Activated CD8-positive, alpha-beta memory T cell treated with anti-CD3 and anti-CD28 coated beads for 48 hours (primary cell): Measurements from ENCODE around the gene HLF.
"Not testable (repeated sequence)": the region's sequence is repeated elsewhere in the genome, so short reads cannot be mapped to it uniquely, and the experiment has no call there.

ENCODE experiments used
- DNase-seq, 3 experiments: peaks; one replicate each; pipeline ENCODE4 v3.0.0-alpha.2; 2020; ENCODE audit warnings: low read depth in 2 of 3, low spot score in 2 of 3

Gene HLF

GRCh38 chr17:55327225-55328088, 62.7 kb downstream of the HLF start:
- no peak for DNase-seq

GRCh38 chr17:55328514-55328913, 63.8 kb downstream of the HLF start:
- not testable (repeated sequence) for DNase-seq

DNA sequence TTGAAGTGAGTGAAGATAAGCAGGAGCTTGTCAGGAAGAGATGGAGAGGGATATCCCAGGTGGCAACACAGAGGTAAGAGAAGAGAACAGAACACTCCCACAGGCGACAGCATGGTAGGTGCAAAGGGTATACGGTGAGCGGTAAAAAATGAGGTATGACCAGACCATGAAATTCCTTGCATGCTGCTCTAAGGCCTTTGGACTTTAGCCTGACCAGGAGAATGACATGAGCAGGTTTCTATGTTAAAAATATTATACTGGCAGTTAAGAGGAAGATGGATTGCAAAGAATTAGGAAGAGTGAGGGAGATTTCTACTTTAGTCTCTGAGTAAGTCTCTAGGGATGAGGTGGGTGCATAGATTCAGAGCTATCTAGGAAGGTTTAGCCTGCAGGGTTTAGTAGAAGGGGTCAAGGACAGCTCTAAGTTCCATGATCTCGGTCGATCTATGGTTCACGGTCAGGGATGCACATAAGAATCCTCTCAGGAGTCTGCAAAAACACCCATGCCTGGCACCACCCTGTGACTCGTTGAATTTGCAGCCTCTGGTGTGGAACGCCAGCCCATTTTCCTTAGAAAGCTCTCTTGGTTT, 65.7 kb downstream of the HLF start:
- DNase-seq = no peak

GRCh38 chr17:55332296-55333041, 67.7 kb downstream of the HLF start:
- DNase-seq = no peak

DNA sequence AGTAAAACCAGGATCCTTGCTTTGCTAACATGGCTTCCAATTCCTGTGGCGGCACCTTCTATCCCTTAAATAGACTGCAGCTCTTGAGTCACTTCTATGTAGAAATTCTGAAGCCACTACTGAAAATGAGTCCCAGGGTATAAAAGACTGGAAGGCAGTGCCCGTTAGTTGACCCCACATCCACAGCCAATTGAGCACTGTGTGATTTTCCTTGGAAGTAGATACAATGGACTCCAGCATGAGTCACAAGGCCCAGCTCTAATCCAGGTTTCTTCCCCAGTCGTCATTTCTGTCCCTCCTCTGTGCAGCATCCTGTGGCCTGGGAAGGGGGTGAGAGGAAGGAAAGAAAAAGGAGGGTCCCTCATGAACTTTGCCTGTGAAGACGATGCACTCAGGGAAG, 69.5 kb downstream of the HLF start:
- DNase-seq = no peak

DNA sequence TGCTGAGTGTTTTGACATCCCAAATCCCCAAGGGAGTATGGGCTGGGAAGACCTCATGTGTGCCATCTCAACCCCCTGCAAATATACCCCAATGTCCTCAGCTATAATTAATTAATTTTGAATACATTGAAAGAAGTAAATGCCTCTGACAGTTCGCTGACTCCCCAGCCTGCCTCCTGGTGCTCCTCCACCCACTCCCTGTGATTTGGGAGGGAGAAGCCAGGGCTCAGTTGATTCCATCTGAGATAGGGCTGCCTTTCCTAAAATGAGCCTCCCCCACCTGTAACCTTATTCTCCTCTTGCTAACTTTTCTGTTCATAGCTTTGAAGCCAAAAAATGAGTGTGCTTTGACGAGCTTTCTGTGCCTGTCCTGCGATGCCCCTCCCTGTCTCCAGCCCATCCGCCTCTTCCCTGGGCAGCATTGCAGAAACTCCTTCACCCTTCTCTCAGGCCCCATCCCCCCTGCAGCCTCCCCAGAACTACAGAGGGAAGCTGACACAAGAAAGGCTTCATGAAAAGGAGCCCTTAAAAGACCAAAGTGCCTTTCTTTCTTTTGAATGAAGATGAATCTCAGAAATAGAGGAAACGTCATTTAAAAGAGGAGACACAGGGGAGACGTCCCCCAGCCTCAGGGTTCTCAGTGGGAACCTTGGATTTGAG, 70.3 kb downstream of the HLF start:
- no peak for DNase-seq

DNA sequence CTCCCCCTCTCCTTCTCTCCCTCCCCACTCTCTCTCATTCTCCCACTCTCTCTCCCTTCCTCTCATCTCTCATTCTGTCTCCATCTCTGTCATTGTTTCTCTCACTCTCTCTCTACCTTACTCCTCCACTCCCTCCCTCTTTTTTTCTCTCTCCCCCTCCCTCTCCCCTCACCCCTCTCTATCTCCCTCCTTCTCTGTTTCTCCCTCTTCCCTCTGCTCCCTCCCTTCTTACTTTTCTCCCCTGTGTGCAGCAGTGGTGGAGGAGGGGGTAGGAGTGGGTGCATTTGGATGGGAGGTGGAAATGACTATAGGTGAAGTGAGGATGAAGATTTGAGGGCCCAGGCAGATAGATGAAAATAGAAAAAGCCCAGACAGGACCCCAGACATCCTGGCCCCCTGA, 70.9 kb downstream of the HLF start:
- no peak for DNase-seq

DNA sequence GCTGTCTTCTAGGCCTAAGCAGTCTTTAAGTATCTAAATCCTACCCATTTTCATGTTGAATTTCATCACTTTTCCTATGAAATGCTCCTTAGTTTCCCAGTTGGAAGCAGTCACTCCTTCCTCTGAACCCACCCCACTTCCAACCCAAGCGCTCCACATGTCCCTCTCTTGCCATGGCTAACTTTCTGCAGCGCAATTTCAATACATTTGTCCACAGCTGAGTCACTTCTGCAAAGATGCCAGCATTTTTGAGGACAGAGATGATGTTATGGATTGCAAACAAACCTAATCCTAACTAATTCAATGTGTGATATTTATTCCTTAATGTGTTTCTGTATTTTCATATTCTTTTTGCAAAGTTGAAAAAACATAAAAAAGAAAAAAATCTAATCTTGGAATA, 71.7 kb downstream of the HLF start:
- DNase-seq = no peak

DNA sequence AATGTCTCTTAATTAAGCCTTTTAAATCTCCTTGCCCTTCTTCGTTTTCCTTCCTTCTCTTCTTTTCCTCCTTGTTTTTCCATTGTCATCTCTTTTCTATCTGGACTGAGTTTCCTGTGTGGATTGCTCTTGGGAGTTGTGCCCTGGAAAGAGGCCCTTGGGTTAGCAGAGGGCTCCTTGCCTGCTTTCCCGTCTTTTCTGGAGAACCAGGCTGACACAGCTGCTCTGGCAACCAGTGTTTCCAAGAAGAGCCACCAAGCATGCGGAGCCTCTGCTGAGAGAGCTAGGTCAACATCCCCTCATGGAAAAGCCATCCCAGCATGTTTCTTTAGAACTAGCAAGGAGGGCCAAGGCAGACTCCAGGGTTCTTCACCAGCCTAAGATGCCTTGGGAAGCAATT, 75.4 kb downstream of the HLF start:
- no peak for DNase-seq

DNA sequence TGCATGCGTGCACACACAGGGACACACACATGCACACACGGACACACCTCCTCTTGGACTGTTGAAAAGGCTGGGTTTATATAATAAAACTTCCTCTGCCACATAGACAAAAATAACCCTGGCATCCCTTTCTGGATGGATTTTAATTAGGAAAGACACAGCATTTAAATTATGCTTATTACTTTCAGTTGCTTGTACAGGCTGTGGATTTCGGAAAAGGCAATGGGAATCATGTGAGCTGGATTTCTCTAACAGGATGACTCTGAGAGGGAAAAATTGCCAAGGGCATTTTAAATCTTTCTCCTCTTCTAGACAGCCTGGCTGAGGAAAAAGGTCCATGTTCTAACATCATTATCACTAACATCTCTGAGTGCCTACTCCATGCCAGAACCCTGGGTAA, 75.9 kb downstream of the HLF start:
- no peak for DNase-seq

GRCh38 chr17:55341432-55341831, 76.7 kb downstream of the HLF start:
- no peak for DNase-seq

GRCh38 chr17:55342800-55343585, 78.2 kb downstream of the HLF start:
- DNase-seq = no peak

DNA sequence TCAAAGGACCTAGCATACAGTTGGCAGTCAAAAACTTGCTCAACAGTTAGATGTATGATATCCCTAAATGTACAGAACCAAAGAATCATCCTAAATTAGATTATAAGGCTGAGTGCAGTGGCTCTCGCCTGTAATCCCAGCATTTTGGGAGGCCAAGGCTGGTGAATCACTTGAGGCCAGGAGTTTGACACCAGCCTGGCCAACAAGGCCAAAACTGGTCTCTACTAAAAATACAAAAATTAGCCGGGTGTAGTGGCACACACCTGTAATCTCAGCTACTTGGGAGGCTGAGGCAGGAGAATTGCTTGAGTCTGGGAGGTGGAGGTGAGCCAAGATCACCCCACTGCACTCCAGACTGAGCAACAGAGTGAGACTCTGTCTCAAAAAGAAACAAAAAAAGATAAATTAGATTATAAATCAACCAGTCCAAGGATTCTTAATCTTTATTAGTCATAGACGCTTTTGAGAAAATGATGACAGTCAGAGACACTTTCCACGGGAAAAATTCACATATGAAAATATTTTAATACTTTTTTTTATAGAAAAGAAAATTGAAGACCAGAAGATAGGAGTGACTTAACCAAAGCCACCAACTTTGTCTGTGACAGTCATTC, 79.2 kb downstream of the HLF start:
- no peak for DNase-seq

DNA sequence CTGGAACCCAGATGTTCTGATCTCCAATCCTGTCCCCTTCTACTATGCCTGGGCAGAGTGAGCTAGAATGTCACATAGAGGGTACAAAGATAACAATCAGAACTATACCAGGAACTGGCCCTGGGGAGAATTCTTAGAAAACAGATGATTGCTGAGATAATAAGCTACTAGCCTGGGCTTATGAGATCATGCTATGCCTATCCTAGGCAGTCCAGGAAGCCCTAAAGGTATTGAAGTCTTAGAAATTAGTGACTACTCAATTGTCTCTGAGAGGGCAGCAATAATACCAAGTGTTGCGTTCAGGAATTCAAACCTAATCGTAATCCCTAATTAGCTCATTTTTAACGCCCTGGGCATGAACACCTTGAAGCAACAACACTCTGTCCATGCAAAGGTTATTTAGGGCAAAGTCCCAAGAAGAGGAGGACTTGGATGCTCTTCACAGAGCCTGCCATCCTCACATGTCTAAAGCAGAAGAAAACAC, 79.8 kb downstream of the HLF start:
- DNase-seq = no peak

DNA sequence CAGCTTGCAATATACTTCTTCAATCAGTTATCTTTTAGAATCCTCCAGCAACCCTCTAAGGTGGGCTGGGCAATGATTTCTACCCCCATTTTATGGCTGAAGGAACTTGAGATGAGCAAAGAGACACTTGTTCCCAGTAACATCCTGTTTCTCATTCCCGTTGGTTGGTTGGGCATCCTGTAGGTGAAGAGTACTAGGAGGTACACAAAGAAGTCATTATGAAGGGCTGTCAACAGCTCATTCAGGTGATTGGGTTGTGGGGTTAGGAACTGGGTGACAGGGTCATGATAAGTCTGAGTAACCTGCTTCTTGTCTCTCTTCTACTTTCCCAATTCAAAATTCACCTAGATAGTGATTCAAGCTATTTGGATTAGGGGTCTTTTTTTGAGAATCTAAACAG, 80.4 kb downstream of the HLF start:
- no peak for DNase-seq

DNA sequence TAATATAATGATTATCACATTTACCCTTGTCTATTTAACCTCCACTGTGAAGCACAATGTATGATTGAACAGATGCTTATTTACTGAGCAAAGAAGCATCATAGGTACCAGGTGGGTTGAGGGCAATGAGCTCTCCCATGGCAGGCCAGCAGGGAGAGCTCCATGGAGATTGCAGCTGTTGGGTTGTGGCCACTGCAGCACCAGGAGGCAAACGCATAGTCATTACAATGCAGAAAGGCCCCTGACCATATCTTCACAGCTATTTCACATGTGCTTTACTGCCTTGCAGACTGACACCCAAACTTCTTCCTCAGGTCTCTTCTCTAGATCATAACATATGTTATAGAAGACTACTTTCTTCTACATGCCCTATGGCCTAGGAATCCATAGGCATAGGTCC, 81.9 kb downstream of the HLF start:
- DNase-seq = no peak

- DNase-seq = no peak
These were observed 82.6 kb downstream of the HLF start for GRCh38 chr17:55347341-55347740.

GRCh38 chr17:55348749-55349354, 84.1 kb downstream of the HLF start:
- no peak for DNase-seq

DNA sequence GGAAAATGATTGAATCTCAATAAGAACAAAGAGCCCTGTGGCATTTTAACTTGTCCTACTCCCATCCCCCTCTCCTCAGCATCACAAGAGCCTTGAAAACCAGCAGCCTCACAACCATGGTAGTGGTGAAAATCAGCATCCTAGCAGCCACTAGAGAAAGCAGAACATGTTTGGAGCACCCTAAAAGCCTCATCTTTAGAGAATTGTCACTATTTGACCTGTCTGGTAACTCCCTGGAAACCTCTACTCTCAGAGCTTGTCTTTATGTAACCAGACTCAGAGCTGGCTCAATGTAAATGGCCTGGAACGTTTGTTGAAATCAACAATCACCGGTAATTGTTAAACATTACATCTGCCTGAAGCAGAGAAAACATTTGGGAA, 86.1 kb downstream of the HLF start:
- no peak for DNase-seq

DNA sequence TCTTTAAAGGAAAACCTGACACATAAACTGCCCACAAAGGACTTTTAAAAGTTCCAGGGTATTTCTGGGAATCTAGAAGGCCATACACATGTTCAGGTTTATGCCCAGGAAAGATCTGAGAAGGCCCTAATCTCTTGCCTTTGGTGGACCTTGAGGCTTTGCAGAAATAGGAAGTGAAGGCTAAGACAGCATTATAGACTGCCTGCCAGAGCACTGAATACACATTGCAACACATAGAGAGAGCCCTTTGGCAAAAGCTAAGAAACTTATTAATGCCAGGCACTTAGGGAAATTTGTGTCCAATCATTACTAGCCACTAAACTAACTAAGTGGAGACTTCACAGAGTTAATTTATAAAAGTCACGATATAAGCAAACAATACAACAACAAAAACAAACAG, 86.5 kb downstream of the HLF start:
- no peak for DNase-seq
